Stimulated activated effector memory CD8-positive, alpha-beta T cell treated with anti-CD3 and anti-CD28 coated beads, Interleukin-12 subunit alpha, Interleukin-12 subunit beta, amount 100 ng/mL, for 72 hours (primary cell): Measurements from ENCODE around the gene RSPO3.
"Not testable (repeated sequence)": the region's sequence is repeated elsewhere in the genome, so short reads cannot be mapped to it uniquely, and the experiment has no call there.

ENCODE experiments used
- ATAC-seq: fragments of 150-1000 bp; cut with Tn5 transposase; 2 replicates; pipeline ENCODE4 v1.10.0; 2021
- DNase-seq, 2 donors: peaks; one replicate each; pipeline ENCODE4 v3.0.0; 2021 to 2022; ENCODE audit warnings: low spot score in 2 of 2
- H3K27ac Mint-ChIP-seq: one replicate; pipeline ENCODE4 v1.8.0; 2022; ENCODE audit warnings: mild to moderate bottlenecking, mixed read lengths
- H3K36me3 Mint-ChIP-seq: one replicate; pipeline ENCODE4 v1.8.0; 2022; ENCODE audit warnings: mild to moderate bottlenecking, mixed read lengths
- H3K4me1 Mint-ChIP-seq: one replicate; pipeline ENCODE4 v1.8.0; 2022; ENCODE audit warnings: mixed read lengths
- H3K4me3 Mint-ChIP-seq: one replicate; pipeline ENCODE4 v1.8.0; 2022; ENCODE audit warnings: mild to moderate bottlenecking, mixed read lengths
- H3K9me3 Mint-ChIP-seq: one replicate; pipeline ENCODE4 v1.8.0; 2022; ENCODE audit warnings: mixed read lengths

RSPO3 gene

DNA sequence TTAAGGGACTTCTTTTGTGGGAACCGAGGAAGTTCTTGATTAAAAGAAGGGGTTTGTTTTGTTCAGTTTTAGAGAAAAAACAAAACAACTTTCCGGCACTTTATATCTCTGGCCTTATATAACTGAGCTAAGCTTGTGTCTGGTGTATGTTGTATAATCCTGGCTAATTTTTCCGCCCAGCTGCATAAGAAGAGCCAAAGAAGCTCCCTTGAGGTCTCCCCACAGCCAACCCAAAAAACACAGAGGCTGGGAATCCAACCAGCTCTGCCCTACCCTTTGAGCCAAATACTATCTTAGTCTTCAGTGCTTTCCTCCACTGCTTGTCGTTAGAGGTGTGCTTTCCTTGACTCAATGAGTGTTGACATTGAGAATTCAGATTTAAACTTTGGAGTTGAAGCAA lies 102.7 kb downstream of the RSPO3 start:
- no peaks in the 10 kb centered on the region for H3K4me1 Mint-ChIP-seq
- DNase-seq (no peak), ATAC-seq (no peak)
- H3K27ac Mint-ChIP-seq, result no peak overlapping the region
- no peaks in the 10 kb centered on the region for H3K36me3 Mint-ChIP-seq
- H3K4me3 Mint-ChIP-seq, result no peak overlapping the region
- H3K9me3 Mint-ChIP-seq, result no peaks in the 10 kb centered on the region

GRCh38 chr6:127222418-127222817 lies 103.9 kb downstream of the RSPO3 start:
- no peak for ATAC-seq
- Mint-ChIP-seq H3K27ac (no peak overlapping the region), H3K4me1 (no peaks in the 10 kb centered on the region)

DNA sequence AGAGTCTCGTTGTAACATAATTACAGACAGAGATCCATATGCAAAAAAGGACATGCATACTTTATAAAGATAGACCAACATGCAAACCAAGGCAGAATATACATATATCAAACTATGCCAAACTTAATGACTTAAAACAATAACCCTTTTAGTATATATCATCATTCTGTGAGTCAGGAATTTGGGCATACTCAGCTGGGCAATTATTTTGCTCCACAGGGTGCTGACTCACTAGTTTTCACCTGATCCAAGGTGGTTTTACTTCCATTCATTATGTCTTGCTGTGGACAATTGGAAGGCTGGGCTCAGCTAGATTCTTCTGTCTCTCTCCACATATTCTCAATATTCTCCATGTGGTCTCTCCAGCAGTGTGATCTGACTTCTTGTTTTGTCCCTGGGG lies 107.0 kb downstream of the RSPO3 start:
- DNase-seq (no peak), ATAC-seq (no peak)
- Mint-ChIP-seq H3K4me3 (no peak overlapping the region), H3K27ac (no peak overlapping the region), H3K9me3 (no peaks in the 10 kb centered on the region), H3K36me3 (no peaks in the 10 kb centered on the region), H3K4me1 (no peaks in the 10 kb centered on the region)

More at GRCh38 chr6:127222418-127222817, 103.9 kb downstream of the RSPO3 start:
- no peaks in the 10 kb centered on the region for H3K9me3 Mint-ChIP-seq
- no peak overlapping the region for H3K4me3 Mint-ChIP-seq
- H3K36me3 Mint-ChIP-seq, result no peaks in the 10 kb centered on the region
- no peak for DNase-seq

GRCh38 chr6:127233819-127234218 lies 115.3 kb downstream of the RSPO3 start:
- not testable (repeated sequence) for DNase-seq, H3K27ac Mint-ChIP-seq, ATAC-seq, H3K4me1 Mint-ChIP-seq, H3K4me3 Mint-ChIP-seq, H3K36me3 Mint-ChIP-seq
- peaks cover 14% of the 10 kb centered on the region for H3K9me3 Mint-ChIP-seq

- H3K9me3 Mint-ChIP-seq, result no peaks in the 10 kb centered on the region
- H3K36me3 Mint-ChIP-seq, result no peaks in the 10 kb centered on the region
- no peaks in the 10 kb centered on the region for H3K4me1 Mint-ChIP-seq
- no peak overlapping the region for H3K4me3 Mint-ChIP-seq
- no peak for DNase-seq
- ATAC-seq, result no peak
- H3K27ac Mint-ChIP-seq, result no peak overlapping the region
Measured at GRCh38 chr6:127243501-127243900, 125.0 kb downstream of the RSPO3 start.
